GM12872 (cell line): ENCODE results near the gene GSK3B.

Source experiments
- TF ChIP-seq, protein P1 (sequence below): IDR thresholded peaks from 3 replicates; pipeline ENCODE4 v1.5.1; 2011; ENCODE audit warnings: low read depth, mild to moderate bottlenecking, low read length, moderate library complexity; ENCODE audit not compliant: insufficient read depth

Gene GSK3B

DNA sequence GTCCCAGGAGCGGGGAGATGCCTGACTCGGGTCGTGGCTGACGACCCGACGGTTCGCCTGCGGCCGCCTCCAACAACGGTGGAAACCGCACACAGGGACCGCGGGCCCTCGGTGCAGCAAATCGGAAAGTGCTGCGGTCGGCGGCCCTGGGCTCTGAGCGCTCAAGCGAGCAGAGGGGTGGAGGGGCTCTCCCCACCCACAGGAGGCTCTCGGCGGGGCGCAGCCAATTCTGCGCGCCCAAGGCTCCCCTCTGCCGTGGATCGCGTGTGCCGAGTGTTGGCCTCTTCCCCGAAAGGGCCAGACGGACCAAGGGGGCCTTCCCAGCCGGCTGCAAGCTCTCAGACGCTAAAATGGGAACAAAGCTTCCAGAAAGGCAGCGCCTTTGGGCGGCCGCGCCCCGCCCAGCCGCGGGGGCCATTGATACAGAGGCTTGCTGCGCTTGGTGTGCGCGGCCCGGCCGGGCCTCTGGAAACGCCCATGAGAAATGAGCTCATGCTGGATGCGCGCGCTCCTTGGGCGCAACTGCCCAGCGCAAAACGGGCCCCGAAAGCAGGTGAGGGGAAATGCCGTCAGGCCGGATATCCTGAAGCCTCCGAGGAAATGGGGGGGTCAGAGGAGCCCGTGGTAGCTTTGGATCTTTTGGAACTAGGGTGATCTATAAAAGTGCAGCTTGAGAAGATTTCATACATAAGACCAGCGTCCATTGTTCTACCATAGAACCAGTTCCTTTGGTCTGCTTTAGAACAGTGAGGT, 1.2 kb upstream of the GSK3B start:
- TF ChIP-seq, protein P1, sequence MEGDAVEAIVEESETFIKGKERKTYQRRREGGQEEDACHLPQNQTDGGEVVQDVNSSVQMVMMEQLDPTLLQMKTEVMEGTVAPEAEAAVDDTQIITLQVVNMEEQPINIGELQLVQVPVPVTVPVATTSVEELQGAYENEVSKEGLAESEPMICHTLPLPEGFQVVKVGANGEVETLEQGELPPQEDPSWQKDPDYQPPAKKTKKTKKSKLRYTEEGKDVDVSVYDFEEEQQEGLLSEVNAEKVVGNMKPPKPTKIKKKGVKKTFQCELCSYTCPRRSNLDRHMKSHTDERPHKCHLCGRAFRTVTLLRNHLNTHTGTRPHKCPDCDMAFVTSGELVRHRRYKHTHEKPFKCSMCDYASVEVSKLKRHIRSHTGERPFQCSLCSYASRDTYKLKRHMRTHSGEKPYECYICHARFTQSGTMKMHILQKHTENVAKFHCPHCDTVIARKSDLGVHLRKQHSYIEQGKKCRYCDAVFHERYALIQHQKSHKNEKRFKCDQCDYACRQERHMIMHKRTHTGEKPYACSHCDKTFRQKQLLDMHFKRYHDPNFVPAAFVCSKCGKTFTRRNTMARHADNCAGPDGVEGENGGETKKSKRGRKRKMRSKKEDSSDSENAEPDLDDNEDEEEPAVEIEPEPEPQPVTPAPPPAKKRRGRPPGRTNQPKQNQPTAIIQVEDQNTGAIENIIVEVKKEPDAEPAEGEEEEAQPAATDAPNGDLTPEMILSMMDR, result no peak

DNA sequence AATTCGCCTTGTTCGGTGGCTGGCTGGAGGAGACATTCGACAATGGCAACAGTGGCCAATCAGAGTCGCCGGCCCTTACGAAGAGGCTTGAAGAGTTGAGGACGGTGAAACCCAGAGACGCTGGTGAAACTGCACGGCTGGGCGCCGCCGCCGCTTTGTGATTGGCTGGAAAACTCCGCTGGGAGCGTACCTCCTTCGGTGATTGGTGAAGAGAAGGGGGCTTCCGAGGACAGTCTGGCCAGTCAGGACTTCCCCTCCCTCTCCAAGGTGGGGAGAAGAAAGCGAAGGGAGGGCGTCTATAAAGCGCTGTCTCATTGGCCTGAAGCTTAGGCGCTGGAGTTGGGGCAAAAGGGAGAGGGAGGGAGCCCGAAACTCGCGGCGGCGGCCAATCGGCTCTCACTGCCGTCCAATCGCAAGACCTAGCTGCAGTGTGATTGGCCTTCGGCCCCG, 554 bp upstream of the GSK3B start:
- TF ChIP-seq, protein P1, result no peak

DNA sequence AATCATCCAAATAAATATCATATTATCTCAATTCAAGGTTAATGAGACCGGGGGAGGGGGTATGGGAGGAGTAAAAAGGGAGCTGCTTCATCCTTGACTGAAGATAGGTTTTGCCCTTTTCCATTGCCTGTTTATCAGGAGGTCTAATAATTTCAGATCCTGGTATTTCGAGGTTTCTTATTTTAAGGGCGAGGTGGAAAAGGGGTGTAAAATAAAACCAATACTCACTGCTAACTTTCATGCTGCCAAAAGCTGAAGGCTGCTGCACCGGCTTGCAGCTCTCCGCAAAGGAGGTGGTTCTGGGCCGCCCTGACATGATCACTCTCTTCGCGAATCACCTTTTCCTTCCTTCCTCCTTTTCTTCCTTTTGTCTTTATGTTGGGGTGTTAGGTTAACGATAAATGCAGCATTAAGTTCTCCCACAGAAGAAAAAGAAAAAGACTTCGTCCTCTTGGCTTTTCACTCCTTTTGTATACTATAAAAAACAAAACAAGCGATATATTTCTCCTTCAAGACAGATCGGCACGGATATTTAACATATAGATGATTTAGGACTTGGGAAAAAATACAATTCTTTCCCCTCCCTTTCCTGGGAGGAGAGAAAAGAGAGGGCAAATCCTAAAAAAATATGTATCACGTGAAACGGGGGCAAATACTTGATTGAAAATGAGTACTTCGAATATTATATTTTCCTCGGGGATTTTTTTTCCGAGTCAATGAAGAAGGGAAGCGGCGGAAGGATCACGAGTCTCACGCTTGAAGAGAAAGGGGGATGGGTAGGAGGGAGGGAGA, 932 bp downstream of the GSK3B start:
- TF ChIP-seq, protein P1, result no peak

DNA sequence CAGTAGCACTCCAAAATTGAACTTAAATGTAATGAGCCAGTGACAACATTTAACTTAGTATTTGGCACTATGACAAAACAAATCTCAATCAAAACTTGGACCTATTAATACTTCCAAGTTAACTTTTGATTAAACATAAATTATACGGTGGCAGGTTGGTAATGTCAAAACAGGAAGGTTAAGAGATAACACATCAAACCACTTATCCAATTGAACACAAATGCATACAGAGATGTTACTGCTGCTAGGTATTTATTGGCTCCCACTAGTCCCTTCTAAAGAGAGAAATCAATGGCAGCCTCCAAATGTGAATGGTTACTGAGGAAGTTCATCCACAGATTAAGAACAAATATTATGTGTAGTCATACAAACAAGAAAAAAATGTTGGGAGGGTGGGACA, 1.8 kb downstream of the GSK3B start:
- TF ChIP-seq, protein P1, result no peak

DNA sequence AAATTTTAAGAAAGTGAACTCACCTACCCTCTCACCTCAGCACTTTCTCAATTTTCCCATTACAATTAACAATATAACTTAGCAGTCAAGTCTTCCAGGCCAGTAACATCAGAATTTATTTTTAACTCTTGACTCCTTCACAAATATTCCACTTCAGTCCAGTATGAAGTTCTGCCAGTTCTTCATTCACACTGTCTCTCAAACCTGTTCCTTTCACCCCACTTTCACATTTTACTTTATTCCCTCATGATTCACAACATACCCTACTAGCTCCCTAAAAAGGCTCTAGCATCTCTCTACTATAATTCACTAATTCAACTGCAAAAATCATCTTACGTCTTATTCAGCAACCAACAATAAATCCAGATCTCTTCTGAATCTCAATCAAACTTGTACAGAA, 3.8 kb downstream of the GSK3B start:
- TF ChIP-seq, protein P1, result no peak

DNA sequence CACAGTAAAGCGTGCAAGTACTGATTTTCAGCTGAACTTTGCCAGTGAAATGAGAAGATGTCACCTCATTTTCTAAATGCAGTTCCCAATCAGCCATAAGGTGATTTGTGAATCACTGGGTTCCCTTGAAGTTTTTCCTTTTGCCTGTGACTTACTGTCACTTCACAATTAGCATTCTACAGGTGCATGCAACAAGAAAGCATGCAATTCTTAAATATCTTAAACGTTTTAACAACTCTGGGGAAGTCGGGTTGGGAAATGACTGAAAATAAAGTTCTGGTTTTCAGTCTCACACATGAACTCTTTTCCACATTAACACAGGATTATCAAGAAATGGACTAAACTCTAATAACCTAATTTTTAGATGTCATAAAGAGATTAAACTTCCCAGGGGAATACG, 5.2 kb downstream of the GSK3B start:
- TF ChIP-seq, protein P1, result no peak

DNA sequence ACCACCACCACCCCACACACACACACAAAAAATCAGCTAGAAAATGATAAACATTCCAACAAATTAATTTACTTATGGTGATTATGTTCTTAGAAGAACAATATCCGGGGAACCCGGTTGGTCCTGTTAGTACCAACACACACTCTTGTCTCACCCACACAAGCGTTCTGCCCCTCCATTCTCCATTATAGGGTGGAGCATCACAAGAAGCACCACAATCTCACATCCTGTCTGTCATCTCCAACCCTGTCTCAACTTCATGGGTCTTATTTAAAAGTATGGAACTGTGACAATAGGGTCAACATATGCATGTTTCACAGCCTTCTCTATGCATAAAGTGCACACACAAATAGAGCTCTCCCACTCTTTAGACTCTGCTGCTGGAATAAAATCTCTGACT, 5.6 kb downstream of the GSK3B start:
- TF ChIP-seq, protein P1, result no peak
